ENCODE measurements around the gene GLIPR1.
A peak's percentile ranks its signal among the peaks of the same experiment; 100 is the strongest.
"Not testable (repeated sequence)": the region's sequence is repeated elsewhere in the genome, so short reads cannot be mapped to it uniquely, and the experiment has no call there.

Gene GLIPR1

GRCh38 chr12:75476071-75476470 lies 4.5 kb upstream of the GLIPR1 start:
- no peak for DNase-seq

DNA sequence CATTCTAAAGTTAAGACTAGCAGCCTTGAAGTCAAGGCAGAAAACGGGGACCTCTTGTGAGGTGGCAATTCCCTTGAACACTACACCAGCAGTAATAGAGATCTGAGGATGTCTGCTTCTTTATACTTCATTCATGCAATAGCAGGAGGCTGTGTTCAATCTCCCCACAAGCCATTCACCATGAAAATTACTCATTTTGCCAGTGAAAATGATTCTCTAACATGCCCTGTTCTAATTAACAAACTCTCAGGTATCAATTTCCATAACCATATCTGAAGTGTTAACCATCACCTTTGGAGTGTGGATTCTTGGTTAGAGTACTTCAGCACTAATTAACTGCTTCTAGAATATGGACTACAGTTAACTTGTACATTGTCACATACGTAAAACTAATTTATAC lies 3.4 kb upstream of the GLIPR1 start:
- DNase-seq: no peak

GRCh38 chr12:75478116-75478794 lies 2.3 kb upstream of the GLIPR1 start:
- no peak for DNase-seq

- DNase-seq: no peak
Measured at GRCh38 chr12:75479963-75480461, 543 bp upstream of the GLIPR1 start.

DNA sequence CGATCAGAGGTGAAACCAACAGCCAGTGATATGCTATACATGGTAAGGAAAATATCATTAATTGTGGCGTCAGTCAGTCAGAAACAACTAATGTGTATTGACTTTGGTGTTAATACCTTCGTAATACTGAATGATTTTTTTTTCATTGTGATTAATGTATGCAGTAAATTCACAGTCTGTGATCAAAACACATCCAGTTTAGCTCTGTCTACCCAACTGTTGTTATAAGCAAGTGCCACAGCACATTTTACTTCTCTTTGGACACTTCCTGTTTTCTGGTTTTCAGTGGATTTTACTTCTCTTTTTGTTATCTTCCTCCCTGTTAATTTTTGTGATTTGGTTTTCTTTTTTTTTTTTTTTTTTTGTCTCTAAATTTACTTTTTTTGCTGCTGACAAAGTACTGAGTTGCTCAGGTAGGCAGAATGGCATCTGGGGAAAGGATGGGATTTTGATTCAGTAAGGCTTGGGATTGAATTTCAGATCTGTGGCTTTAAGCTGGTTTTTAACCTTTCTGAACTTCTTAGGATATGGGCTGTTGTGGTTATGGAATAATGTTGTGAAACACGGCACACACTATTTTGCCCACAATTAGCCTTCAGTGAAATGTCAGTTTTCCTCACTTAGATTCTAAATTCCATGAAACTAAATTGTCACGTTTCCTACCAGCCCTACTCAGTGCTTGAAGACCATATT lies 604 bp downstream of the GLIPR1 start:
- no peak for DNase-seq

DNA sequence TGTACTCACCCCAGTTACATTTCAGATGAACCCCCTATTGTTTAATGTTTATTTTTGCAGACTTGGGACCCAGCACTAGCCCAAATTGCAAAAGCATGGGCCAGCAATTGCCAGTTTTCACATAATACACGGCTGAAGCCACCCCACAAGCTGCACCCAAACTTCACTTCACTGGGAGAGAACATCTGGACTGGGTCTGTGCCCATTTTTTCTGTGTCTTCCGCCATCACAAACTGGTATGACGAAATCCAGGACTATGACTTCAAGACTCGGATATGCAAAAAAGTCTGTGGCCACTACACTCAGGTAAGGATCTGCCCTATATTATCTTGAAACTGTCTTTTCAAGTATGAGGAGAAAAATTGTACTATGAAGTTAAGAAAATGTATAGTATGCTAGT lies 1.2 kb downstream of the GLIPR1 start:
- no peak for DNase-seq

GRCh38 chr12:75482646-75483045 lies 2.1 kb downstream of the GLIPR1 start:
- no peak for DNase-seq

DNA sequence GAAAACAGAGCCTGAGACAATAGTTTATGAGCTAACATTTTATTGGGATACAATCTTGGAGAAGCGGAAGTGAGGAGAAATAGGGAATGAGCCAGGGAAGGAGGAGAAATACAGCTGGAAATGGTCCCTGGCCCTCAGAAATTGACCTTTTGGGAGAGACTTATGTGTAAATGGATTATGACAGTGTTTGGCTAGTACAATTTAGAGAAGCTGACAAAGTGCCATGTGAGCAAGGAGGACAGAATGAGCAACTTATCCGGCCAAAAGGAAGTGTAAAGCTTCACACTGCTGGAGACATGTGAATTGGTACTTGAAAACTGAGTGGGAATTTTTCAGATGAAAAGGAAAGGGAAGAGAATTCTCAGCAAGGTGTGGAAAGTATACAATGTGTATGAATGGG lies 2.9 kb downstream of the GLIPR1 start:
- no peak for DNase-seq

DNA sequence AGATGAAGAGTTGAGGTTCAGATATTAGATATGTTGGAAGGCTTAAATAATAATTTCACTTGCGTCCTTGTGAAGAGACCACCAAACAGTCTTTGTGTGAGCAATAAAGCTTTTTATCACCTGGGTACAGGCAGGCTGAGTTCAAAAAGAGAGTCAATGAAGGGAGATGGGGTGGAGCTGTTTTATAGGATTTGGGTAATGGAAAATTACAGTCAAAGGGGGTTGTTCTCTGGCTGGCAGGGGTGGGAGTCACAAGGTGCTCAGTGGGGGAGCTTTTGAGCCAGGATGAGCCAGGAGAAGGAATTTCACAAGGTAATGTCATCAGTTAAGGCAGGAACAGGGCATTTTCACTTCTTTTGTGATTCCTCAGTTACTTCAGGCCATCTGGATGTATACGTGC lies 3.9 kb downstream of the GLIPR1 start:
- DNase-seq: not testable (repeated sequence)

DNA sequence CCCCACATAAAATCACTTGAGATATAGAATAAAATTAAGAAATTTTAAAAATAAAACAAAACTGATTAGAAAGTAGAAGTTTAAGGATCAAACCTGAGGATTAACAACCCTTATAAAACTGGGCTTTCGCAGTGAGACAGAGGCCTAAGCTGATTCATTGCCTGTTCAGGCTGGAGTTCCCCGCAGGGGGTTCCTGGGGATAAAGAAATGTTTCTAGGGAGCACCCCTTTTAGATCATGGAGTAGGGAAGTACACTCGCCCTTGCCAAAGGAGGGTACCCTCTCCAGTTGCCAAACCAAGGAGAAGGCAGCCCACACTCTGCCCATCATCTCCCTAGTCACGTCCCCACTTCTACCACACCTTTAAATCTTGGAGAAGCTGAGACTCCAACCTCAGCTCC lies 6.8 kb downstream of the GLIPR1 start:
- DNase-seq: no peak

GRCh38 chr12:75488553-75488952 lies 8.0 kb downstream of the GLIPR1 start:
- DNase-seq: no peak

GRCh38 chr12:75489187-75489586 lies 8.6 kb downstream of the GLIPR1 start:
- no peak for DNase-seq

DNA sequence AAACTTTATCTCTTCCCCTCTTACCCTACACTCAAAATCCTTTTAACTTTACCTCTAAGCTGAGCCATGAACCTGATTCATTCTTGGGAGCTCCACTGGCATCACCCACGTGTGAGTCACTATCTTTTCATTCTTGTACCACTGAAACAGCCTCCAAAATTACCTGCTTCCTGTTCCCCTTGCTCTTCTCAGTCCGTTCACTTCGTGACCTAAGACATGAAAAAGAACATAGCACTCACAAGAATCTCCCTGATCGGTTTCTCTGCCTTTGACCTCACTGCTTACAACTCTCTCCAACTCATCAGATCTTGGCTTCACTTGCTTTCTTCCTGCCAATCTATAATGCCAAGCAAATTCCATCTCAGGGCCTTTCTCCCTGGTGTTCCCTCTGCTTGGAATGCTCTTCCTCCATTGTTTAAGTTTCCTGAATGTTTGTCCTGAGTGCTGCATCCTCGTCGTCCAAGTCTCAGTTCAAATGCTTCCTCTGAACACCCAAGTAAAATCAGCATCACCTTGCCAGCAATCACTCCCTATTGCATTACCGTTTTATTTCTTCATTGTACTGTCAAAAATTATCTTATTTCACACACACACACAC lies 9.2 kb downstream of the GLIPR1 start:
- no peak for DNase-seq

DNA sequence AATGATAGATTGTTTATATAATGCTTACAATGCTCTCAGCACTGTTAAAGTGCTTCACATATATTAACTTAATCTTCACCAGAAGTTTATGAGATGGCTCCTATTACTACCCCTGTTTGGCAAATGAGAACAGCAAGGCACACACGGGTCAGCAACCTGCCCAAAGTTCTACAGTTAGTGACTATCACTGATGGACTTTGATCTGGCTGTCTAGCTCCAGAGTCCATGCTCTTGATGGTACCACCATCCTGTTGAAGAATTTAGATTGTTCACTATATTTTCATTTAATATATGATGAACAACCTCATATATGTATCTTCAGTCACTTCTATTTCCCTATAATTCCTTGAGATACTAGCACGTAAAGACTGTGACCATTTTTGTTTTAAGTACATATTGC lies 10.6 kb downstream of the GLIPR1 start:
- no peak for DNase-seq

DNA sequence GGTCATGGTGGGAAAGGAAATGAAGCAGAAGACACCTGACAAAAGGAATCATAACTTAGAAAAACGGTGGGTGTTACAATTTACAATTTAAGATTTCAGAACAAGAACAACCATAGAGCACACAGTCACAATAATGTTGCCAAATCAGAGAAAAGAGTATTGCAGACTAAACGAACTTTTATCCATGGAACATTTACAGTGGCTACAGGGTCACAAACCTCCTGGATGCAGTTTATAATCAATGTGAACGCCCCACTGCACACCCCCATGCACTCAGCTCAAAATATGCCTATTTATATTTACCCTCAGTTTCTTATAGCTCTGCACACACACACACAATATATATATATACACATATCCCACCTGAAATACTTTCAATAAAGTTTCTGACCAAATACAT lies 22.9 kb downstream of the GLIPR1 start:
- DNase-seq: no peak

DNA sequence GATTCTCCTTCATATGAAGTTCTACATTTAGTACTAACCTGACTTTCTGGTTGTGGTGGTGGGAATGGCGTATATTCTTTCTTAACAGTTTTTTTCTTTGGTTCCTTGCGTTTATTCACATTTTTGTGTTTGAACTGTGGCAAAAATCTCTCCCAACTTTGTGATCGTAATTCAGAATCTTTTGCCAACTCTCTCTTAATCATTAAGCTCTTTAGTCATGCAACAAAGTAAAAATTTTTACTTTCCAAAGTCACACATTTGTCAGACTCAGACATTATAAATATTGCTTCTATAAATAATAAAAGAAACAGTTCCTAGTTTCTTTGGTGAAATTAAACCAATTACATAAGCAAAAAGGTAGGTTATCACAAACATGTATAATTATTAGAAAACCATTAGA lies 23.3 kb downstream of the GLIPR1 start:
- DNase-seq: no peak

DNA sequence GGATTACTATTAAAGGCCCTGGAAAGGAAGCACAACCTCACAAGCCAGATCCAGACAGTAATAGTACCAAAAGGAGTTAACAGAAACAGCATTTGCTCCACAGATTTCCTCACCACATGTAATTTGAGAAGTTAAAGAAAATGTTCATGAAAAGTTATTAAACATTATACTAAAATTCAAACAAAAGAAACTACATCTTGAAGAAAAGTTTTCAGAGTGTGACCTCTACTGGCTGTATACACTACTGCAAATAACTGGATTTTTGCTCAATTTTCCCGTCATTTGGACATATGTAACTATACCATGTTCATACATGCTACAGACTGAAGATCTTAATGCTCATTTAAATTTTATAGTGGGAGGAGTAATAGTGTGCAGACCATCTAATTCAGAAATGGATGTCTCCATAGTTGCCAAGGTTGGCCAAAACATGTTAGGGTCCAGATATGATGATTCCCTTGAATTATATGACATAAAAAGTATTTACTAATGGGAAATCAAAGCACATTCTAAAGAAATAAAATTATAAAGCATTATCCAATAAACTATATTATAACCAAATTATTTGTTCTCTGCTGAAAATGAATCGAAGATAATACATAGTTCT lies 25.3 kb downstream of the GLIPR1 start:
- DNase-seq: no peak

DNA sequence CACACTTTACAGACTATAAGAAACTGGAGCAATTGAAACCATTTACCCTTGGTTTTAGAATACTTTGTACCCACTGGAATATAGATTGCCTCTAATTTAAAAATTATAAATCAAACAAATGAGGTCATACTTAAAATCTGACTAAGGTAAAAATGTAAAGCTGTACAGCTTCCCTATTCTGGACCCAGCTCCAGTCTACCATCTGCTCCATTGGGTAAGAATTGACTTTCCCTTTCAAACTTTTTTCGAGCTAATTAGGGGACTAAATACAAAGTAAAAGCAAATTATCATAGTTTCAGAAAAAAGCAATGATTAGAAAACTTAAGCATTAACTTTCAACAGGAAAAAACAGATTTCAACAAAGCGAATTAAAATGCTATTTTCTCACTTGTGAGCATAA lies 26.5 kb downstream of the GLIPR1 start:
- DNase-seq: no peak

DNA sequence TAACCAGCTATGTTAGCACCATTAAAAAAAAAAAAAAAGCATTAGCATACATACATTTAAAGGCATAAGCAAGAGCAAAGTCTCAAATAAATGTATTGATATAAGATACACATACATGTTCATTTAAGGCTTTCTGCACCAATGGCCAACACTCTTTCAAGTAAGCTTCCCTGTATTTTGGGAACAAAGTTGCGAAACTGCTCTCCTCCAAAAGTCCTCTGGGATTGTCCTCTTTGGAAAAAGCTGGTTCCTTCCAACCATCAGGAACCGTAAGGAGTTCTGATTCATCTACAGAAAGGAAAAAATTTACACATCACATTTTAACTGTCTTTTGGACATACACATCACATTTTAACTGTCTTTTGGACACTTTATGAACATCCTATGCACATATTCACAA lies 27.6 kb downstream of the GLIPR1 start:
- no peak for DNase-seq

DNA sequence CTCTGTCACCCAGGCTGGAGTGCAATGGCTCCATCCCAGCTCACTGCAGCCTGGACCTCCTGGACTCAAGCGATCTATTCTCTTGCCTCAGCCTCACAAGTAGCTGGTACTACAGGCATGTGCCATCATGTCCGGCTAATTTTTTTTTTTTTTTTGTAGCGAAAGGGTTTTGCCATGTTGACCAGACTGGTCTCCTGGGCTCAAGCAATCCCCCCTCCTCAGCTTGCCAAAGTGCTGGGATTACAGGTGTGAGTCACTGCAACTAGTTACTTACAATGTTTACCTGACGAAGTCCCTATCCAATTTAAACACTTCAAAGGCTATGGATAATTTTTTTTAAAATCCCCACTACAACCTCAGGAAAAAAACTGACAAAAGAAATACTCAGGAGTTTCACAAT lies 29.1 kb downstream of the GLIPR1 start:
- no peak for DNase-seq

DNA sequence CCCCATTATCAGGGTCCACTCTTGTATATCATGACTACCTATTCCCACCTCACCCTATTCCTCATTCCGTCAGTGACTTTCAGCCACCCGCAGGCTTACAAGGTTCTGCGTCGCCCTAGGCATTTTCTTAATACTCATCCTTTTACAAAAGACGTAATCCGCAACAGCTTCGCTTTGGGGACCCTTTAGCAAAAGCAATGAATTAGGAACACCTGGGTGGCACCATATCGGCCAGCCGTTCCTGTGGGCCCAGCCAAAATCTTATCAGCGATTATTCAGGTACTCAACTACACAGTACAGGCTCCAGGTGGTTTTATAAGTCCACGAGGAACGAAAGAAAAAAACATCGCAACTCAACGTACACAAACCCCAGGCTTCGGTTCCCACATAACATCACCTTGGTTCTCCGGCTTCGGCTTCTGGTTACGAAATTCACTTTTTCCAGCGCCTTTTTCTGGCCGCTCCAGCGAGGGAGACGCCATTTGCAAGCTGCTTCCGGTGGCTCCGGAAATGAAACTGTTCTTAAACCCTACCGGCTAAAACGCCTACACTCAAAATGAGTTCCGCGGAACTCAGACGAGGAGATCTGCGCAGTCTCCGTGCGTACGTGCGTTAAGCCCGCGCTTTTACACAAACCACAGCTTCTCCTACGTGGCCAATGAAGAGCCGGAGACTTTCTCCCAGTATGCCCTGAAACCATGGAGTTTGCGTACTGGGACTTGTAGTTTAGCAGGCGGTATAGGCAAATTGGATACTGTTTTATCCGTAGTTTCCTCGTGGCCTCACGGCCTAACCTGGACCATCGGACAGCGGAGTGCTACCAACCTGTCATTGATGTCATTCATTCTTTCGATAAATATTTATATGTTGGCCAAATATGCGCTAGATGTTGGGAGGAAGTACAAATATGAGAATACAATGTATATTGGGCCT lies 30.8 kb downstream of the GLIPR1 start, which contains the start of gene KRR1:
KRR1 (minus strand) TSS at position 494 of the 933 bp plus-strand sequence; CDS start at position 482, 12 bp downstream.
- peak; percentile 98 for DNase-seq

DNA sequence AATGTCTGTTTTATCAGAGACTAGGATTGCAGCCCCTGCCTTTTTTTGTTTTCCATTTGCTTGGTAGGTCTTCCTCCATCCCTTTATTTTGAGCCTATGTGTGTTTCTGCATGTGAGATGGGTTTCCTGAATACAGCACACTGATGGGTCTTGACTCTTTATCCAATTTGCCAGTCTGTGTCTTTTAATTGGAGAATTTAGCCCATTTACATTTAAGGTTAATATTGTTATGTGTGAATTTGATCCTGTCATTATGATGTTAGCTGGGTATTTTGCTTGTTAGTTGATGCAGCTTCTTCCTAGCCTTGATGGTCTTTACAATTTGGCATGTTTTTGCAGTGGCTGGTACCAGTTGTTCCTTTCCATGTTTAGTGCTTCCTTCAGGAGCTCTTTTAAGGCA lies 40.7 kb downstream of the GLIPR1 start:
- not testable (repeated sequence) for DNase-seq

GRCh38 chr12:75522124-75522523 lies 41.6 kb downstream of the GLIPR1 start:
- not testable (repeated sequence) for DNase-seq
